SK-N-SH (cell line): ENCODE measurements around the gene NSL1. TPM values are rescaled to one million over a fixed set of nuclear protein-coding genes. Genes with fewer than 3 reads are reported as not detected.

Source experiments
- CTCF ChIA-PET: fragments of 300-600, 350-600 bp; formaldehyde crosslinking; extraction: SDS; loops from one replicate; lab custom pipeline; 2021; lab: Yijun Ruan, JAX
- POLR2A ChIA-PET: fragments of 350-600 bp; sonication (Branson Sonifier 250); formaldehyde crosslinking; extraction: SDS; loops from one replicate; lab custom pipeline; 2020; ENCODE audit warnings: antibody characterized with exemption, inconsistent platforms; lab: Yijun Ruan, JAX
- DNase-seq: peaks from one replicate; pipeline ENCODE4 v3.0.0; 2012
- H2AFZ ChIP-seq: fragments of 200-600 bp; sonication (generic); 2 replicates; pipeline ENCODE4 v1.8.1; 2016; ENCODE audit warnings: antibody characterized with exemption, mild to moderate bottlenecking, low read depth
- H3F3A ChIP-seq: fragments of 200-600 bp; sonication (generic); replicated peaks from 2 replicates; pipeline ENCODE3; 2016; ENCODE audit warnings: antibody characterized with exemption, mild to moderate bottlenecking; ENCODE audit not compliant: insufficient read depth
- H3K27ac ChIP-seq, 2 experiments: fragments of 200-500 bp in 1 of 2; fragments of 200-600 bp in 1 of 2; sonication (Bioruptor generic) in 1 of 2; sonication (generic), shearing (Covaris generic) in 1 of 2; 2 replicates each; pipeline versions ENCODE4 v1.5.1 to v1.6.1; 2014 to 2016; ENCODE audit warnings: low read depth in 2 of 2, inconsistent platforms in 1 of 2, low read length in 1 of 2, mild to moderate bottlenecking in 1 of 2, mixed read lengths in 1 of 2
- H3K27me3 ChIP-seq: fragments of 200-600 bp; sonication (generic), shearing (Covaris generic); 2 replicates; pipeline ENCODE4 v1.6.1; 2016; ENCODE audit warnings: mixed run types; ENCODE audit not compliant: insufficient read depth
- H3K36me3 ChIP-seq, 2 experiments: fragments of 200-500 bp in 1 of 2; fragments of 200-600 bp in 1 of 2; sonication (Bioruptor generic) in 1 of 2; sonication (generic) in 1 of 2; replicated peaks in 1 of 2; 2 replicates each; pipeline versions ENCODE3 to v1.5.1; 2014 to 2016; ENCODE audit warnings: low read length in 1 of 2, mild to moderate bottlenecking in 1 of 2; ENCODE audit not compliant: insufficient read depth in 2 of 2, control insufficient read depth in 1 of 2
- H3K4me1 ChIP-seq, 2 experiments: fragments of 200-500 bp in 1 of 2; fragments of 200-600 bp in 1 of 2; sonication (Bioruptor generic) in 1 of 2; sonication (generic), shearing (Covaris generic) in 1 of 2; 2 replicates each; pipeline versions ENCODE4 v1.5.1 to v1.6.1; 2014 to 2016; ENCODE audit warnings: low read depth in 1 of 2, low read length in 1 of 2, mixed run types in 1 of 2; ENCODE audit not compliant: insufficient read depth in 2 of 2, control insufficient read depth in 1 of 2
- H3K4me2 ChIP-seq: fragments of 200-600 bp; sonication (generic), shearing (Covaris generic); 2 replicates; pipeline ENCODE4 v1.6.1; 2017; ENCODE audit warnings: mixed run types
- H3K4me3 ChIP-seq, 2 experiments: fragments of 200-500 bp in 1 of 2; fragments of 200-600 bp in 1 of 2; sonication (Bioruptor generic) in 1 of 2; sonication (generic), shearing (Covaris generic) in 1 of 2; 2 replicates each; pipeline versions ENCODE4 v1.5.1 to v1.8.1; 2014 to 2016; ENCODE audit warnings: low read depth in 2 of 2, inconsistent platforms in 1 of 2, low read length in 1 of 2, mild to moderate bottlenecking in 1 of 2, mixed read lengths in 1 of 2, moderate library complexity in 1 of 2
- H3K79me2 ChIP-seq: fragments of 200-600 bp; sonication (generic); 2 replicates; pipeline ENCODE4 v1.8.1; 2017; ENCODE audit warnings: mild to moderate bottlenecking; ENCODE audit not compliant: insufficient read depth
- H3K9ac ChIP-seq: fragments of 200-600 bp; sonication (generic); 2 replicates; pipeline ENCODE4 v1.6.1; 2017; ENCODE audit warnings: mixed run types
- H3K9me2 ChIP-seq: fragments of 200-600 bp; sonication (generic); 2 replicates; pipeline ENCODE4 v1.6.1; 2017; ENCODE audit warnings: mixed run types
- H3K9me3 ChIP-seq: fragments of 200-600 bp; sonication (generic); 2 replicates; pipeline ENCODE4 v1.6.1; 2017; ENCODE audit warnings: mixed run types, mild to moderate bottlenecking, moderate library complexity
- H4K20me1 ChIP-seq: fragments of 200-600 bp; sonication (generic); 2 replicates; pipeline ENCODE4 v1.6.1; 2017; ENCODE audit warnings: mild to moderate bottlenecking, mixed run types; ENCODE audit not compliant: insufficient read depth
- CTCF ChIP-seq: fragments of 200-600 bp; sonication (generic); IDR thresholded peaks from 2 replicates; pipeline ENCODE4 v1.6.1; 2017; ENCODE audit warnings: antibody characterized with exemption, mild to moderate bottlenecking, moderate library complexity
- ELF1 ChIP-seq: IDR thresholded peaks from 2 replicates; pipeline ENCODE4 v1.4.0; 2012
- EP300 ChIP-seq, 2 experiments: IDR thresholded peaks; 2 replicates each; pipeline versions ENCODE4 v1.4.0 to v1.6.1; 2012; ENCODE audit warnings: borderline replicate concordance in 1 of 2, low read depth in 1 of 2, low read length in 1 of 2
- EZH2phosphoT487 ChIP-seq: fragments of 200-600 bp; sonication (generic); IDR thresholded peaks from 2 replicates; pipeline ENCODE4 v1.6.1; 2017; ENCODE audit warnings: low read depth, mixed run types, mild to moderate bottlenecking, antibody characterized with exemption, moderate library complexity, borderline replicate concordance
- FOXM1 ChIP-seq: IDR thresholded peaks from 2 replicates; pipeline ENCODE4 v1.4.0; 2012; ENCODE audit warnings: low read depth, mild to moderate bottlenecking
- GABPA ChIP-seq: IDR thresholded peaks from 2 replicates; pipeline ENCODE4 v1.4.0; 2012; ENCODE audit warnings: low read depth, mild to moderate bottlenecking
- IRF3 ChIP-seq: fragments of 150-350 bp; IDR thresholded peaks from 2 replicates; pipeline ENCODE4 v1.6.1; 2016; ENCODE audit warnings: mild to moderate bottlenecking, low read depth, low read length
- MAX ChIP-seq: IDR thresholded peaks from 2 replicates; pipeline ENCODE4 v1.4.0; 2012; ENCODE audit warnings: low read depth
- MEF2A ChIP-seq: IDR thresholded peaks from 2 replicates; pipeline ENCODE4 v1.4.0; 2012; ENCODE audit warnings: low read depth, borderline replicate concordance
- NRF1 ChIP-seq: IDR thresholded peaks from 2 replicates; pipeline ENCODE4 v1.6.1; 2012; ENCODE audit warnings: low read depth, mild to moderate bottlenecking, low read length
- RAD21 ChIP-seq: IDR thresholded peaks from 2 replicates; pipeline ENCODE4 v1.6.1; 2012; ENCODE audit warnings: mild to moderate bottlenecking, low read length
- RCOR1 ChIP-seq: fragments of 150-350 bp; IDR thresholded peaks from 2 replicates; pipeline ENCODE4 v1.6.1; 2017; ENCODE audit warnings: antibody characterized with exemption, low read length
- RXRA ChIP-seq: IDR thresholded peaks from 2 replicates; pipeline ENCODE4 v1.4.0; 2012; ENCODE audit warnings: low read depth, mild to moderate bottlenecking, borderline replicate concordance
- SIN3A ChIP-seq: IDR thresholded peaks from 2 replicates; pipeline ENCODE4 v1.6.1; 2012; ENCODE audit warnings: low read depth, mild to moderate bottlenecking, low read length, moderate library complexity, borderline replicate concordance
- TAF1 ChIP-seq: IDR thresholded peaks from 2 replicates; pipeline ENCODE4 v1.6.1; 2012; ENCODE audit warnings: low read depth, mild to moderate bottlenecking, low read length, moderate library complexity, borderline replicate concordance
- YY1 ChIP-seq: IDR thresholded peaks from 2 replicates; pipeline ENCODE4 v1.4.0; 2012; ENCODE audit warnings: low read depth, mild to moderate bottlenecking
- ZBTB33 ChIP-seq: IDR thresholded peaks from 2 replicates; pipeline ENCODE4 v1.4.0; 2012; ENCODE audit warnings: low read depth, borderline replicate concordance
- WGBS: methylation state at CpG from one replicate; pipeline ENCODE4 v1.1.6; 2017; ENCODE audit warnings: low lambda C conversion rate; 5-methylcytosine and 5-hydroxymethylcytosine counted together
- polyA plus RNA-seq, 3 experiments: library from polyadenylated mRNA; depleted of rRNA; stranded (reverse); fragments of >200 nt; gene quantifications; 2 replicates each; pipeline ENCODE4 v1.2.3, GENCODE V29; 2012

Gene NSL1
- polyA plus RNA-seq, 1 of the 3 experiments (the other 2 are of a cell fraction): 22.5 TPM

GRCh38 chr1:212677573-212677972 lies 114.0 kb downstream of the NSL1 start:
- H3K27me3 ChIP-seq: peaks cover 4% of the 10 kb centered on the region; the same call in 1 of the 2 replicates
- no peak for TF ChIP-seq RCOR1
- H3K9me2 ChIP-seq: no peaks in the 10 kb centered on the region
- no peak for DNase-seq
- no peaks in the 10 kb centered on the region for H3K36me3 ChIP-seq
- no peaks in the 10 kb centered on the region for H3F3A ChIP-seq
- no peak overlapping the region for H2AFZ ChIP-seq
- no peak overlapping the region for H3K27ac ChIP-seq
- WGBS: 70% methylated on average over 4 of the region's 4 CpGs
- H3K4me2 ChIP-seq: no peak overlapping the region
- no peaks in the 10 kb centered on the region for H4K20me1 ChIP-seq
- no peak overlapping the region for H3K4me3 ChIP-seq
- no peaks in the 10 kb centered on the region for H3K9me3 ChIP-seq
- no peaks in the 10 kb centered on the region for H3K4me1 ChIP-seq
- no peaks in the 10 kb centered on the region for H3K79me2 ChIP-seq
- ChIA-PET POLR2A (no interaction called here), CTCF (interaction anchor here (0.7 to 2.3 kb wide), 6 partner anchors 9 to 200 kb away, joined by 3 to 7 read pairs (median 3); no protein-coding TSS in a partner anchor)
- no peak overlapping the region for H3K9ac ChIP-seq

- Histone ChIP-seq H3F3A (no peaks in the 10 kb centered on the region), H3K4me3 (no peak overlapping the region), H3K79me2 (no peaks in the 10 kb centered on the region), H3K36me3 (no peaks in the 10 kb centered on the region), H3K27ac (no peak overlapping the region), H3K9me3 (no peaks in the 10 kb centered on the region), H3K4me1 (no peaks in the 10 kb centered on the region), H2AFZ (no peak overlapping the region), H3K27me3 (peaks cover 4% of the 10 kb centered on the region; the same call in 1 of the 2 replicates), H3K4me2 (no peak overlapping the region), H3K9ac (no peak overlapping the region), H3K9me2 (no peaks in the 10 kb centered on the region), H4K20me1 (no peaks in the 10 kb centered on the region)
- WGBS: 76% methylated on average over 4 of the region's 4 CpGs
- CTCF ChIA-PET: interaction anchor here (0.7 to 2.3 kb wide), 4 partner anchors 8 to 200 kb away, joined by 3 to 7 read pairs (median 4); no protein-coding TSS in a partner anchor
- DNase-seq: no peak
- POLR2A ChIA-PET: no interaction called here
- TF ChIP-seq CTCF (no peak), EP300 (IDR thresholded peaks at IDR 0.05; ENCODE audit: borderline replicate concordance in 1 of 2, low read depth in 1 of 2, low read length in 1 of 2) (no peak), YY1 (no peak), ZBTB33 (no peak), MEF2A (no peak), ELF1 (no peak), MAX (no peak), IRF3 (no peak), FOXM1 (no peak), RAD21 (no peak), GABPA (no peak), SIN3A (no peak), TAF1 (no peak), RXRA (no peak), NRF1 (no peak), EZH2phosphoT487 (no peak)
- TF ChIP-seq, all 33 proteins: peak for 0
Observed at GRCh38 chr1:212677136-212677535, 114.4 kb downstream of the NSL1 start.
